ENCODE data around the gene CLIC3. TPM values are rescaled to one million over a fixed set of nuclear protein-coding genes. Genes with fewer than 3 reads are reported as not detected.

CLIC3 gene
- total RNA-seq, 1 experiment from 2014 or later = 4.2 TPM

DNA sequence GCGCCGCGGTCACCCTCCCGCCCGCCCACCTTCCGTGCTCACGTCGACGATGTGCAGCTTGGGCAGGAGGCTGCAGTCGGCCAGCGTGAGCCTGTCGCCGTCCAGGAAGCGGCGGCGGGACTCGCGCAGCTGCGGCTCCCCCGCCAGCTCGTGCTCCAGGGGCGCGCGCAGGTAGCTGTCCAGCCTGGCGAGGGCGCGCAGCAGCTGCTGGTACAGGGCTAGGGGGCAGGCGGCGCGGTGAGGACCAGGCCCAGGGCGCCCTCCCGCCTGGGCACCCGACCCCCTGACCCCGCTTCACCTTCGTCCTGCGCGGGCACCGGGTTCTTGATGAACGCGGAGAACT is 1.5 kb downstream of the CLIC3 start:
- Mint-ChIP-seq H3K9me3 (ENCODE audit: unreplicated experiment) (no peaks in the 10 kb centered on the region), H3K27ac (ENCODE audit: low read depth, unreplicated experiment) (no peak overlapping the region), H3K36me3 (ENCODE audit: insufficient read depth, unreplicated experiment) (peaks cover 12% of the 10 kb centered on the region), H3K4me3 (ENCODE audit: unreplicated experiment) (no peak overlapping the region), H3K27me3 (ENCODE audit: insufficient read depth, unreplicated experiment) (no peaks in the 10 kb centered on the region), H3K4me1 (ENCODE audit: insufficient read depth, unreplicated experiment) (peaks cover 4% of the 10 kb centered on the region)
- ChIA-PET POLR2A (no interaction called here), CTCF (no interaction called here)
- no peak for DNase-seq (ENCODE audit: unreplicated experiment)
- intact Hi-C loops (cut with micrococcal nuclease) = no loop called here
- no TSS peak for BruUV-seq (replicated peaks)
- TF ChIP-seq, protein P1, sequence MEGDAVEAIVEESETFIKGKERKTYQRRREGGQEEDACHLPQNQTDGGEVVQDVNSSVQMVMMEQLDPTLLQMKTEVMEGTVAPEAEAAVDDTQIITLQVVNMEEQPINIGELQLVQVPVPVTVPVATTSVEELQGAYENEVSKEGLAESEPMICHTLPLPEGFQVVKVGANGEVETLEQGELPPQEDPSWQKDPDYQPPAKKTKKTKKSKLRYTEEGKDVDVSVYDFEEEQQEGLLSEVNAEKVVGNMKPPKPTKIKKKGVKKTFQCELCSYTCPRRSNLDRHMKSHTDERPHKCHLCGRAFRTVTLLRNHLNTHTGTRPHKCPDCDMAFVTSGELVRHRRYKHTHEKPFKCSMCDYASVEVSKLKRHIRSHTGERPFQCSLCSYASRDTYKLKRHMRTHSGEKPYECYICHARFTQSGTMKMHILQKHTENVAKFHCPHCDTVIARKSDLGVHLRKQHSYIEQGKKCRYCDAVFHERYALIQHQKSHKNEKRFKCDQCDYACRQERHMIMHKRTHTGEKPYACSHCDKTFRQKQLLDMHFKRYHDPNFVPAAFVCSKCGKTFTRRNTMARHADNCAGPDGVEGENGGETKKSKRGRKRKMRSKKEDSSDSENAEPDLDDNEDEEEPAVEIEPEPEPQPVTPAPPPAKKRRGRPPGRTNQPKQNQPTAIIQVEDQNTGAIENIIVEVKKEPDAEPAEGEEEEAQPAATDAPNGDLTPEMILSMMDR (IDR thresholded peaks at IDR 0.05; ENCODE audit: unreplicated experiment) = no peak

DNA sequence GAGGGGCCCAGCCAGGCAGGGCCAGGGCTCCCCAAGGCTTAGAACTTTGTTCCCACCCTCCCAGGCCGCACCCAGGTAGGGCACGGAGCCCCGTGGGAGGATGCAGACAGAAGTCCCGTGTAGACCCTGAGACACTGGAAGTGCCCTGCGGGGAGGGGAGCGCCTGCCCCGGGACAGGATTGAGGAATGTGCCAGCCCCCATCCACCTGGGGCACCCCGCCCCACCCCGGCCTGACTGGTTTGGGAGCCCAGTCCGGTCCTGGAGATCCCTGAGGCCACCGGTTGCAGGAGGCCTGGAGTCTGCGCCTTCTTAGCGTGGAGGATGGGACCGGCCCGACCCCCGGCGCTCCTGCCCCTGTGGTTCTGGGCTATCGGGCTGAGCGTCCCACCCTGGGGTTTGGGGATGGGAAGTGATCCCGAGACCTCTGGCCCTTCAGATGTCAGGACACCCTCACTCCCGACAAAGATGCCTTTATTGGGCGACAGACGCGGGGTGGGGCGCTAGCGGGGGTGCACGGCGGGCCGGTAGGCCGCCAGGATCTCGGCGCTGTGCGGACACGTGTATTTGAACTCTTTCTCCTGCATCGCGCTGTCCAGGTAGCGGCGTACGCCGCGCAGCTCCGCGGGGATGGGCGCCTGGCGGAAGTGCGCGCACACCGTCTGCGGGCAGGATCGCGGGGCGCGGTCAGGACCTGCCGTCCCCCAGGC is 2.0 kb downstream of the CLIC3 start:
- DNase-seq (ENCODE audit: unreplicated experiment) = no peak
- Mint-ChIP-seq H3K36me3 (ENCODE audit: insufficient read depth, unreplicated experiment) (peaks cover 12% of the 10 kb centered on the region), H3K4me3 (ENCODE audit: unreplicated experiment) (peak overlapping the region; percentile 82), H3K27me3 (ENCODE audit: insufficient read depth, unreplicated experiment) (no peaks in the 10 kb centered on the region), H3K9me3 (ENCODE audit: unreplicated experiment) (no peaks in the 10 kb centered on the region), H3K27ac (ENCODE audit: low read depth, unreplicated experiment) (no peak overlapping the region), H3K4me1 (ENCODE audit: insufficient read depth, unreplicated experiment) (peaks cover 4% of the 10 kb centered on the region)
- TF ChIP-seq, protein P1 (IDR thresholded peaks at IDR 0.05; ENCODE audit: unreplicated experiment) = no peak
- ChIA-PET POLR2A (interaction anchor here (0.7 kb wide), 1 partner anchor 45 kb away, joined by 3 read pairs; no protein-coding TSS in a partner anchor), CTCF (no interaction called here)
- intact Hi-C loops (cut with micrococcal nuclease) = no loop called here
- BruUV-seq (replicated peaks) = no TSS peak

DNA sequence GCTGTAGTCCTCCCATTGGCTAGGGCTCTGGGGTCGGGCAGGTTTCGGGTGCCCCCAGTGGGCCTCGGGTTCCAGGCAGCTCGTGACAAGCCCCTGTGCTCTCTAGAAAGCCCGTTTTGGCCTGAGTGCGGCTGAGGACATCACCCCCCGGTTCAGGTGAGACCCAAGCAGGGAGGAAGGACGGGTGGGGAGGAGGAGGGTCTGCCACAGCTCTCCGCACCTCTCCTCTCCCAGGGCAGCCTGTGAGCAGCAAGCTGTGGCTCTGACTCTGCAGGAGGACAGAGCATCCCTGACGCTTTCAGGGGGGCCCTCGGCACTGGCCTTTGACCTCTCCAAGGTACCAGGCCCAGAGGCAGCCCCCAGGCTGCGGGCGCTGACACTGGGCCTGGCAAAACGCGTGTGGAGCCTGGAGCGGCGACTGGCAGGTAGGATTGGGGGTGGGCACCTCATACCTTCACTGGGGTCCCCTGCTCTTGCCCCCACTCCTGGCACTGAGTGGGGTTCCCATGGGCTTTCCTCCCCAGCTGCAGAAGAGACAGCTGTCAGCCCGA is 3.5 kb downstream of the CLIC3 start:
- CTCF ChIA-PET = interaction anchor here (0.6 to 2.1 kb wide), 4 partner anchors 36 to 822 kb away, joined by 3 to 7 read pairs (median 4); no protein-coding TSS in a partner anchor

More for the DNA sequence above, 3.5 kb downstream of the CLIC3 start:
- peaks cover 12% of the 10 kb centered on the region for H3K36me3 Mint-ChIP-seq (ENCODE audit: insufficient read depth, unreplicated experiment)
- no peaks in the 10 kb centered on the region for H3K27me3 Mint-ChIP-seq (ENCODE audit: insufficient read depth, unreplicated experiment)
- H3K27ac Mint-ChIP-seq (ENCODE audit: low read depth, unreplicated experiment) = peak overlapping the region; percentile 81
- POLR2A ChIA-PET = interaction anchor here (0.8 to 2.0 kb wide), 5 partner anchors 21 to 137 kb away, joined by 3 to 9 read pairs (median 5); no protein-coding TSS in a partner anchor
- H3K9me3 Mint-ChIP-seq (ENCODE audit: unreplicated experiment) = no peaks in the 10 kb centered on the region
- no peak for DNase-seq (ENCODE audit: unreplicated experiment)
- H3K4me3 Mint-ChIP-seq (ENCODE audit: unreplicated experiment) = peak overlapping the region; percentile 82
- peaks cover 4% of the 10 kb centered on the region for H3K4me1 Mint-ChIP-seq (ENCODE audit: insufficient read depth, unreplicated experiment)
- intact Hi-C loops (cut with micrococcal nuclease) = loop anchor here (1.0 kb wide), 1 partner anchor 45 kb away; no protein-coding TSS in a partner anchor
- BruUV-seq (replicated peaks) = TSS peak; percentile 82
- TF ChIP-seq, protein P1 (IDR thresholded peaks at IDR 0.05; ENCODE audit: unreplicated experiment) = no peak
